ENCODE results near the gene TEDDM1. TPM values are rescaled to one million over a fixed set of nuclear protein-coding genes. Genes with fewer than 3 reads are reported as not detected.

The TEDDM1 gene
- total and polyA plus RNA-seq, 2 of the 13 experiments (the other 11 are each of a cell fraction or from before 2014, with no cell fraction given) = not detected

DNA sequence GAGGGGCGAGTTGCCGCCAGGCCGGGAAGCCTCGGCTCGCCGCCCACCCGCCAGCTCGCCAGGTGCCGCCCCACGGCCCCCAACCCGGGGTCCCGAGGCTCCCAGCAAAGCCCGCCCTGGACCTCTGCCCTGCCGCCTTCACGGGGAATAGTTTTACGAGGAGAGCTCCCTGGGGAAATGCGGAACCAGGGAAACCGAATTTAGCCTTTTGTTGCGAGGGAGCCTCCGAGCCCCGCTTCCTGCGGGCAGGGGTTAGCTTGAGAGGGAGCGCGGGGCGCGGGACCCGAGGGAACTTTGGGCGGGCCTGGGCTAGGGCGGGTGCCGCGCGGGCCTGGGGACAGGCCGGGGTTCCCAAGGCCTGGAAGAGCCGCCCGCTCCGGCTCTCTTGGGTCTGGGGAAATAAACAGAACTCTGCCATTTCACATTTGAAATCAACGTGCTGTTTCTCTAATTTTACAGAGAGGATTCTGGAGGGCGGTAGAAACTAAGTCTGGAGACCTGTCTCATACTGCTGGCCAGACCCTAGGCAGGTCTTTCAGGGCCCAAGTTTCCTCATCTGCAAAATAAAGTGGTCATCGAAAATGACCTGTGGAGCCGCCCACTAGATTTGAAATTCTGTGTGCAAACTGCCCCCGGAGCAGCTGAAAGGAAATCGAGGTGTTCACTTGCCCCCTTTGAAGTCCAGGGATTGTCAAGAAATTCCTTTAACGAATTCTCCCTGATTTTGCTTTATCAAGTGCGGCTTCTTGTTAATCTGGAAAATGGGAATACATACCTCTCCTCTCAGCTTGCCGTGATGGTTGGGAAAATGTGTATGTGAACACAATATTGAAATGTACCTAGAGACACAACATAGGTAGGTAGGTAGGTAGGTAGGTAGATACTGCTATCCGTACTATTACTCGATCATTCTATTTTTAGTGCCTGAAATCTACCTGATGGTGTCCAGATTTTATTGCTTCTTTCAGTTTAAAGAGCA is 8.1 kb downstream of the TEDDM1 start (continued):
- peak; percentile 64 for TF ChIP-seq ZFX (CRISPR knock-in tag; IDR thresholded peaks at IDR 0.05; ENCODE audit: low read depth)
- TF ChIP-seq ZNF672 (CRISPR knock-in tag; IDR thresholded peaks at IDR 0.05) = no peak
- TF ChIP-seq, protein P1, sequence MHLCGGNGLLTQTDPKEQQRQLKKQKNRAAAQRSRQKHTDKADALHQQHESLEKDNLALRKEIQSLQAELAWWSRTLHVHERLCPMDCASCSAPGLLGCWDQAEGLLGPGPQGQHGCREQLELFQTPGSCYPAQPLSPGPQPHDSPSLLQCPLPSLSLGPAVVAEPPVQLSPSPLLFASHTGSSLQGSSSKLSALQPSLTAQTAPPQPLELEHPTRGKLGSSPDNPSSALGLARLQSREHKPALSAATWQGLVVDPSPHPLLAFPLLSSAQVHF (CRISPR knock-in tag; IDR thresholded peaks at IDR 0.05) = no peak
- peak; percentile 99 for TF ChIP-seq HNRNPK (IDR thresholded peaks at IDR 0.05; ENCODE audit: low read depth, low read length, poor library complexity, severe bottlenecking)
- no peak for TF ChIP-seq MAZ (IDR thresholded peaks at IDR 0.05; ENCODE audit: borderline replicate concordance, low read depth, low read length)
- TF ChIP-seq MAZ (CRISPR knock-in tag; IDR thresholded peaks at IDR 0.05; ENCODE audit: low read depth) = 0 out of 2 replicates have a peak, but pooled peaks have one; percentile 2
- TF ChIP-seq, protein P2, sequence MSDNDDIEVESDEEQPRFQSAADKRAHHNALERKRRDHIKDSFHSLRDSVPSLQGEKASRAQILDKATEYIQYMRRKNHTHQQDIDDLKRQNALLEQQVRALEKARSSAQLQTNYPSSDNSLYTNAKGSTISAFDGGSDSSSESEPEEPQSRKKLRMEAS (IDR thresholded peaks at IDR 0.05) = no peak
- no peak for TF ChIP-seq MYNN (CRISPR knock-in tag; IDR thresholded peaks at IDR 0.05; ENCODE audit: low read depth)
- TF ChIP-seq FOXC1 (CRISPR knock-in tag; IDR thresholded peaks at IDR 0.05; ENCODE audit: borderline replicate concordance) = no peak
- peak; percentile 64 for TF ChIP-seq ZNF629 (CRISPR knock-in tag; conservative IDR thresholded peaks at IDR 0.05)
- TF ChIP-seq GABPB1 (CRISPR knock-in tag; IDR thresholded peaks at IDR 0.05) = 0 out of 2 replicates have a peak, but pooled peaks have one; percentile 8
- TF ChIP-seq, protein P3, sequence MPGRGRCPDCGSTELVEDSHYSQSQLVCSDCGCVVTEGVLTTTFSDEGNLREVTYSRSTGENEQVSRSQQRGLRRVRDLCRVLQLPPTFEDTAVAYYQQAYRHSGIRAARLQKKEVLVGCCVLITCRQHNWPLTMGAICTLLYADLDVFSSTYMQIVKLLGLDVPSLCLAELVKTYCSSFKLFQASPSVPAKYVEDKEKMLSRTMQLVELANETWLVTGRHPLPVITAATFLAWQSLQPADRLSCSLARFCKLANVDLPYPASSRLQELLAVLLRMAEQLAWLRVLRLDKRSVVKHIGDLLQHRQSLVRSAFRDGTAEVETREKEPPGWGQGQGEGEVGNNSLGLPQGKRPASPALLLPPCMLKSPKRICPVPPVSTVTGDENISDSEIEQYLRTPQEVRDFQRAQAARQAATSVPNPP (CRISPR knock-in tag; IDR thresholded peaks at IDR 0.05) = 0 out of 2 replicates have a peak, but pooled peaks have one; percentile 72
- no peak for TF ChIP-seq SETDB1 (CRISPR knock-in tag; IDR thresholded peaks at IDR 0.05; ENCODE audit: borderline replicate concordance)
- TF ChIP-seq HNRNPL (IDR thresholded peaks at IDR 0.05; ENCODE audit: low read depth, low read length) = no peak
- TF ChIP-seq ZSCAN25 (CRISPR knock-in tag; IDR thresholded peaks at IDR 0.05) = peak; percentile 92; the same call in 1 of the 2 replicates
- TF ChIP-seq ZKSCAN8 (CRISPR knock-in tag; IDR thresholded peaks at IDR 0.05; ENCODE audit: borderline replicate concordance) = no peak
- TF ChIP-seq, protein P4, sequence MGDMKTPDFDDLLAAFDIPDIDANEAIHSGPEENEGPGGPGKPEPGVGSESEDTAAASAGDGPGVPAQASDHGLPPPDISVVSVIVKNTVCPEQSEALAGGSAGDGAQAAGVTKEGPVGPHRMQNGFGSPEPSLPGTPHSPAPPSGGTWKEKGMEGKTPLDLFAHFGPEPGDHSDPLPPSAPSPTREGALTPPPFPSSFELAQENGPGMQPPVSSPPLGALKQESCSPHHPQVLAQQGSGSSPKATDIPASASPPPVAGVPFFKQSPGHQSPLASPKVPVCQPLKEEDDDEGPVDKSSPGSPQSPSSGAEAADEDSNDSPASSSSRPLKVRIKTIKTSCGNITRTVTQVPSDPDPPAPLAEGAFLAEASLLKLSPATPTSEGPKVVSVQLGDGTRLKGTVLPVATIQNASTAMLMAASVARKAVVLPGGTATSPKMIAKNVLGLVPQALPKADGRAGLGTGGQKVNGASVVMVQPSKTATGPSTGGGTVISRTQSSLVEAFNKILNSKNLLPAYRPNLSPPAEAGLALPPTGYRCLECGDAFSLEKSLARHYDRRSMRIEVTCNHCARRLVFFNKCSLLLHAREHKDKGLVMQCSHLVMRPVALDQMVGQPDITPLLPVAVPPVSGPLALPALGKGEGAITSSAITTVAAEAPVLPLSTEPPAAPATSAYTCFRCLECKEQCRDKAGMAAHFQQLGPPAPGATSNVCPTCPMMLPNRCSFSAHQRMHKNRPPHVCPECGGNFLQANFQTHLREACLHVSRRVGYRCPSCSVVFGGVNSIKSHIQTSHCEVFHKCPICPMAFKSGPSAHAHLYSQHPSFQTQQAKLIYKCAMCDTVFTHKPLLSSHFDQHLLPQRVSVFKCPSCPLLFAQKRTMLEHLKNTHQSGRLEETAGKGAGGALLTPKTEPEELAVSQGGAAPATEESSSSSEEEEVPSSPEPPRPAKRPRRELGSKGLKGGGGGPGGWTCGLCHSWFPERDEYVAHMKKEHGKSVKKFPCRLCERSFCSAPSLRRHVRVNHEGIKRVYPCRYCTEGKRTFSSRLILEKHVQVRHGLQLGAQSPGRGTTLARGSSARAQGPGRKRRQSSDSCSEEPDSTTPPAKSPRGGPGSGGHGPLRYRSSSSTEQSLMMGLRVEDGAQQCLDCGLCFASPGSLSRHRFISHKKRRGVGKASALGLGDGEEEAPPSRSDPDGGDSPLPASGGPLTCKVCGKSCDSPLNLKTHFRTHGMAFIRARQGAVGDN (CRISPR knock-in tag; IDR thresholded peaks at IDR 0.05) = peak; percentile 53
- 0 out of 2 replicates have a peak, but pooled peaks have one; percentile 64 for TF ChIP-seq ZNF232 (CRISPR knock-in tag; IDR thresholded peaks at IDR 0.05; ENCODE audit: borderline replicate concordance)
- TF ChIP-seq ERF (CRISPR knock-in tag; IDR thresholded peaks at IDR 0.05) = no peak
- TF ChIP-seq ZNF333 (CRISPR knock-in tag; IDR thresholded peaks at IDR 0.05; ENCODE audit: borderline replicate concordance) = no peak
- TF ChIP-seq NKX3-1 (CRISPR knock-in tag; IDR thresholded peaks at IDR 0.05) = peak; percentile 51; the same call in 1 of the 2 replicates
- peak; percentile 5; the same call in 1 of the 2 replicates for TF ChIP-seq KMT2B (CRISPR knock-in tag; IDR thresholded peaks at IDR 0.05)
